ENCODE measurements around the gene ZMYM1.

GRCh38 chr1:35030756-35031446 is 48.3 kb upstream of the ZMYM1 start:
- TF ChIP-seq CTCF (IDR thresholded peaks at IDR 0.05) (no peak), POLR2A (IDR thresholded peaks at IDR 0.05) (no peak)

Data from uterus (tissue), 2 donors.